ENCODE results near the gene TULP4. TPM values are rescaled to one million over a fixed set of nuclear protein-coding genes. Genes with fewer than 3 reads are reported as not detected.

TULP4 gene
- total and polyA plus RNA-seq, 2 of the 8 experiments (the other 6 are each of a cell fraction or from before 2014, with no cell fraction given) = 7.7 to 51.6 TPM

GRCh38 chr6:158514991-158515390, 202.7 kb downstream of the TULP4 start:
- no peak overlapping the region for H3K27ac ChIP-seq (ENCODE audit: low read depth, low read length)
- ChIA-PET CTCF (ENCODE audit: partially characterized antibody) (interaction anchor here (0.8 to 1.7 kb wide), 7 partner anchors 10 to 297 kb away, joined by 3 to 5 read pairs (median 4); no protein-coding TSS in a partner anchor), POLR2A (ENCODE audit: partially characterized antibody) (interaction anchor here (1.3 kb wide), 1 partner anchor 22 kb away, joined by 3 read pairs; no protein-coding TSS in a partner anchor)
- H2AK5ac ChIP-seq (ENCODE audit: low read depth, low read length) = no peak overlapping the region
- no peak overlapping the region for H3K23ac ChIP-seq (ENCODE audit: insufficient read length)
- WGBS, 2 experiments (ENCODE audit: extremely low coverage in 1 of 2, insufficient coverage in 1 of 2, insufficient read length in 1 of 2, insufficient replicate concordance in 2 of 2, low coverage in 1 of 2, low lambda C conversion rate in 2 of 2, missing lambda C conversion rate in 1 of 2) = 90% methylated on average over 8 of the region's 8 CpGs; no CpG with 5 or more reads in 1 of the 2 experiments
- H3K79me1 ChIP-seq (ENCODE audit: low read depth, low read length) = no peaks in the 10 kb centered on the region
- H2BK5ac ChIP-seq (ENCODE audit: low read depth, low read length) = no peak overlapping the region
- no peak for DNase-seq (ENCODE audit: low read depth in 1 of 2, low spot score in 2 of 2)
- no peak overlapping the region for H3K4me3 ChIP-seq (ENCODE audit: extremely low read depth in 1 of 4, insufficient read depth in 2 of 4, low read depth in 3 of 4, low read length in 4 of 4)
- no peak overlapping the region for H3K56ac ChIP-seq (replicated peaks; ENCODE audit: insufficient read length, low read depth, low read length)
- no peak overlapping the region for H3K14ac ChIP-seq (ENCODE audit: insufficient read length)
- H2BK20ac ChIP-seq (ENCODE audit: low read length) = no peak overlapping the region
- H2AFZ ChIP-seq (ENCODE audit: low read length) = no peak overlapping the region
- no peaks in the 10 kb centered on the region for H3K79me2 ChIP-seq (ENCODE audit: control insufficient read depth in 1 of 2, insufficient read depth in 2 of 2, low read length in 2 of 2)
- H2BK120ac ChIP-seq (replicated peaks; ENCODE audit: low read depth, low read length) = no peak overlapping the region
- H3K9ac ChIP-seq (replicated peaks in 1 of 4; ENCODE audit: extremely low read depth in 1 of 4, low read depth in 3 of 4, low read length in 3 of 4) = no peak overlapping the region
- no peak overlapping the region for H4K91ac ChIP-seq (replicated peaks; ENCODE audit: insufficient read length, low read length)
- no peak for FAIRE-seq
- H3K4me2 ChIP-seq (ENCODE audit: insufficient read depth in 1 of 2, low read depth in 2 of 2, low read length in 2 of 2) = no peak overlapping the region; a peak in 1 of 4 replicates
- no peaks in the 10 kb centered on the region for H4K20me1 ChIP-seq (replicated peaks in 1 of 2; ENCODE audit: control insufficient read depth in 1 of 2, insufficient read depth in 2 of 2, low read length in 2 of 2)
- H2BK12ac ChIP-seq (ENCODE audit: low read depth, low read length) = no peak overlapping the region
- no peak overlapping the region; the same call in 1 of the 2 replicates for H4K8ac ChIP-seq (ENCODE audit: extremely low read depth, insufficient read depth, low read length)
- peaks cover 0 to 5% (median 4%) of the 10 kb centered on the region in 4 experiments; a peak in 4 of 7 replicates for H3K4me1 ChIP-seq (replicated peaks in 1 of 4; ENCODE audit: control insufficient read depth in 3 of 4, insufficient read depth in 4 of 4, low read length in 3 of 4)
- H4K5ac ChIP-seq (ENCODE audit: insufficient read length, low read depth, low read length) = no peak overlapping the region
- H3K23me2 ChIP-seq (ENCODE audit: low read depth, low read length) = no peaks in the 10 kb centered on the region
- no peaks in the 10 kb centered on the region for H3K36me3 ChIP-seq (ENCODE audit: control insufficient read depth in 2 of 4, insufficient read depth in 4 of 4, low read length in 3 of 4)
- H2BK15ac ChIP-seq (ENCODE audit: low read length) = no peak overlapping the region
- no peaks in the 10 kb centered on the region for H3K9me3 ChIP-seq (ENCODE audit: insufficient read depth in 2 of 2, low read depth in 1 of 2, low read length in 1 of 2)
- no peaks in the 10 kb centered on the region for H3K27me3 ChIP-seq (replicated peaks in 1 of 4; ENCODE audit: control insufficient read depth in 3 of 4, extremely low read depth in 1 of 4, insufficient read depth in 3 of 4, low read length in 3 of 4)
- no peak overlapping the region for H3K18ac ChIP-seq (ENCODE audit: extremely low read depth, low read length)
- no peak overlapping the region for H3K4ac ChIP-seq (replicated peaks; ENCODE audit: insufficient read length, low read depth, low read length)
- TF ChIP-seq TCF12 (IDR thresholded peaks at IDR 0.05; ENCODE audit: low read depth, low read length) (no peak), SP2 (IDR thresholded peaks at IDR 0.05; ENCODE audit: low read length) (no peak), ASH2L (IDR thresholded peaks at IDR 0.05; ENCODE audit: low read length) (no peak), CHD1 (IDR thresholded peaks at IDR 0.05; ENCODE audit: low read depth, low read length) (no peak), MAFK (IDR thresholded peaks at IDR 0.05; ENCODE audit: low read depth, low read length) (no peak), NRF1 (IDR thresholded peaks at IDR 0.05; ENCODE audit: low read depth, low read length) (no peak), SP4 (IDR thresholded peaks at IDR 0.05; ENCODE audit: low read length) (no peak), SRF (IDR thresholded peaks at IDR 0.05; ENCODE audit: low read depth, low read length) (no peak), SIN3A (conservative IDR thresholded peaks at IDR 0.05 in 1 of 2, IDR thresholded peaks at IDR 0.05 in 1 of 2; ENCODE audit: low read depth in 1 of 2, low read length in 2 of 2) (no peak), EZH2 (IDR thresholded peaks at IDR 0.05; ENCODE audit: low read depth, low read length, severe bottlenecking) (no peak), POLR2AphosphoS5 (IDR thresholded peaks at IDR 0.05; ENCODE audit: low read depth, low read length) (no peak), SAP30 (IDR thresholded peaks at IDR 0.05; ENCODE audit: insufficient read depth, insufficient replicate concordance, low read length) (no peak), BCL11A (IDR thresholded peaks at IDR 0.05; ENCODE audit: low read depth in 2 of 2, low read length in 2 of 2) (no peak), SUZ12 (IDR thresholded peaks at IDR 0.05; ENCODE audit: low read length) (no peak), TAF7 (optimal IDR thresholded peaks at IDR 0.05; ENCODE audit: borderline replicate concordance, low read depth, low read length) (no peak)
